Stimulated activated CD4-positive, alpha-beta T cell treated with anti-CD3 and anti-CD28 coated beads, Interleukin-2, amount 100 ng/mL, for 24 hours (primary cell): ENCODE measurements around the gene GUCY1B1.

Source experiments
- DNase-seq, 2 donors: peaks; one replicate each; pipeline ENCODE4 v3.0.0-alpha.2; 2020

The GUCY1B1 gene

GRCh38 chr4:155800685-155801343 lies 42.0 kb downstream of the GUCY1B1 start:
- no peak for DNase-seq

GRCh38 chr4:155802190-155802959 lies 43.6 kb downstream of the GUCY1B1 start:
- no peak for DNase-seq

- no peak for DNase-seq
These were observed 46.2 kb downstream of the GUCY1B1 start for GRCh38 chr4:155805016-155805415.

GRCh38 chr4:155807021-155807420 lies 48.2 kb downstream of the GUCY1B1 start:
- no peak for DNase-seq

- DNase-seq = no peak
These were observed 51.0 kb downstream of the GUCY1B1 start for GRCh38 chr4:155809835-155810234.

GRCh38 chr4:155811083-155811482 lies 52.3 kb downstream of the GUCY1B1 start:
- no peak for DNase-seq

- DNase-seq = no peak
These were observed 59.8 kb downstream of the GUCY1B1 start for GRCh38 chr4:155818639-155819038.

GRCh38 chr4:155819066-155819465 lies 60.2 kb downstream of the GUCY1B1 start:
- DNase-seq = no peak

GRCh38 chr4:155820887-155821518 lies 62.2 kb downstream of the GUCY1B1 start:
- DNase-seq = no peak

- DNase-seq = no peak
These were observed 63.8 kb downstream of the GUCY1B1 start for GRCh38 chr4:155822572-155822971.

- no peak for DNase-seq
These were observed 69.8 kb downstream of the GUCY1B1 start for GRCh38 chr4:155828628-155829027.

GRCh38 chr4:155832664-155833063 lies 73.8 kb downstream of the GUCY1B1 start:
- DNase-seq = no peak

- no peak for DNase-seq
These were observed 78.5 kb downstream of the GUCY1B1 start for GRCh38 chr4:155837203-155837796.

- DNase-seq = no peak
These were observed 83.3 kb downstream of the GUCY1B1 start for GRCh38 chr4:155842080-155842479.

GRCh38 chr4:155846929-155847328 lies 88.1 kb downstream of the GUCY1B1 start:
- DNase-seq = no peak

- no peak for DNase-seq
These were observed 90.2 kb downstream of the GUCY1B1 start for GRCh38 chr4:155849042-155849441.

- no peak for DNase-seq
These were observed 94.4 kb downstream of the GUCY1B1 start for GRCh38 chr4:155853189-155853588.

GRCh38 chr4:155854582-155855226 lies 95.9 kb downstream of the GUCY1B1 start:
- no peak for DNase-seq

GRCh38 chr4:155855897-155856296 lies 97.1 kb downstream of the GUCY1B1 start:
- no peak for DNase-seq
